Thymus (tissue), 11 donors: ENCODE results near the gene VPS13A. TPM values are rescaled to one million over a fixed set of nuclear protein-coding genes. Genes with fewer than 3 reads are reported as not detected.

Source experiments
- DNase-seq, 9 donors: peaks; one replicate each; pipeline ENCODE4 v3.0.0-alpha.2; 2013; ENCODE audit warnings: low spot score in 9 of 9, low read depth in 6 of 9, missing footprints in 1 of 9
- H3K27ac ChIP-seq, 2 donors: one replicate each; pipeline ENCODE4 v1.5.1; 2013; ENCODE audit warnings: control low read depth in 1 of 2, low read depth in 1 of 2, low read length in 1 of 2, mild to moderate bottlenecking in 1 of 2, moderate library complexity in 1 of 2
- H3K27me3 ChIP-seq, 2 donors: one replicate each; pipeline ENCODE4 v1.5.1; 2013; ENCODE audit warnings: low read length in 1 of 2; ENCODE audit not compliant: control insufficient read depth in 2 of 2, insufficient read depth in 1 of 2
- H3K36me3 ChIP-seq, 2 donors: one replicate each; pipeline ENCODE4 v1.5.1; 2013; ENCODE audit warnings: low read length in 1 of 2, mild to moderate bottlenecking in 1 of 2, moderate library complexity in 1 of 2; ENCODE audit not compliant: control insufficient read depth in 2 of 2, insufficient read depth in 2 of 2
- H3K4me1 ChIP-seq, 2 donors: one replicate each; pipeline ENCODE4 v1.5.1; 2013; ENCODE audit warnings: low read length in 2 of 2; ENCODE audit not compliant: control insufficient read depth in 2 of 2, insufficient read depth in 2 of 2
- H3K4me3 ChIP-seq, 2 donors: one replicate each; pipeline ENCODE4 v1.5.1; 2013; ENCODE audit warnings: low read length in 2 of 2, control low read depth in 1 of 2, mild to moderate bottlenecking in 1 of 2
- H3K9me3 ChIP-seq, 2 donors: one replicate each; pipeline ENCODE4 v1.5.1; 2013; ENCODE audit warnings: low read length in 1 of 2, mild to moderate bottlenecking in 1 of 2; ENCODE audit not compliant: control insufficient read depth in 2 of 2, insufficient read depth in 1 of 2
- WGBS: extraction: QIAGEN DNeasy Blood & Tissue Kit; methylation state at CpG from one replicate; pipeline ENCODE4 v1.1.7; 2013; 5-methylcytosine and 5-hydroxymethylcytosine counted together
- polyA plus RNA-seq: library from polyadenylated mRNA; stranded (reverse); fragments of 200-250 nt; gene quantifications from one replicate; pipeline ENCODE4 v1.2.3, GENCODE V29; 2013
- total RNA-seq: library from RNA; stranded (reverse); fragments of 120-200 nt; gene quantifications from one replicate; pipeline ENCODE4 v1.2.4, GENCODE V29; 2013
- donor health status: healthy.

The VPS13A gene
- total and polyA plus RNA-seq, 2 donors = 21.1 to 22.8 TPM

DNA sequence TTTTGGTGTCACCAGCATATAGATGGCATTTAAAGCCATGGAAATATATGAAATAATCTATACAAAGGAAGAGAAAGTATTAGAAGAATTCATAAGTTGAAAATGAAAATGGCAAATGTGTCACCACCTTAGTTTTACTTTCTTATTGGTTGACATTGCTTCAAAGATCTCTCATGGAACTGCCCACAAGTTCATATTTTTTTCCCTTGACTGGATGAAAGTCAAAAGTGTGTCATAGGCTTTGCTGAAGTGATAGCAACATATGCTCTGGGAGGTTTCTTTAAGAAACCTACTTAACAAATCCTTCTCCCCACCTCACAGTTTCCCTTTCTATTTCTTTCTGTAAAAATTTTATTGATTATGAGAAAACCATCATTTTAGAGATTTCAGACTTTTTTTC is 127.2 kb downstream of the VPS13A start:
- DNase-seq = no peak
- peaks cover 0 to 7% of the 10 kb centered on the region in 2 donors for H3K36me3 ChIP-seq

DNA sequence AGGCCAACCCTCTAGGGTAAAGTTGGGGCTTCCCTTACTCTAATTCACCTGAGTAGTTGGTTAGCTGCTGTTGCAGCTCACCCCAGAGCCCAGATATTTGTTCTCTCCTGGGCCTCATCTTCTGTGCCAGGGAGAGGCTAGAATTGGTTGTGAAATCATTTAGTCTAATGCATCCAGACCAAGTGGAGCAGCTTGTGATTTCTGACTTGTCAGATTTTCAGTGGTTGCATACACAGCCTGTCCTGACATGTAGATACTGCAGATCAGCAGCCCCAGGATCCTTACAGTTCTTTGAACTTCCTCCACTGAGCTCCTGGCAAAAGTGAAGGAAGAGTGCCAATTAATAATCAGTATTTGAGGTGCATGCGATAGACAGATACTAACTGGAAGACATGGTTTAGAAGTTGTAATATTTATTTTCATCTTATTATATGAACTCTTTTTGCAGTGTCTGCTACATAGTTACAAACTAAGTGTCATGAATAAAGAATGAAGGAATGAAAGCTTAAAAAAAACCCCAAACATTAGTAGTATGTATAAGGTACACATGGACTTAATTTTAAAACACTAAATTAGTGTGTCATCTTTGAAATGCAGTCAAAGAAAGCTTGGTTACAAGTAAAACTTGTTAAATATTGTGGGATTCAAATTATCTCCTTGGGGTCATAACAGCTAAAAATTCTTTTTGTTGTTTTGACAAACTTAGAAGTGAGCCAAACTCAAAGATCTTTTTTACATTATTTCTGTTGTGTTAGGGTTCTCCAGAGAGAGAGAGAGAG is 128.5 kb downstream of the VPS13A start:
- Histone ChIP-seq H3K4me1 (peaks cover 0 to 2% of the 10 kb centered on the region in 2 donors), H3K36me3 (peaks cover 0 to 7% of the 10 kb centered on the region in 2 donors), H3K9me3 (no peaks in the 10 kb centered on the region), H3K27ac (peak overlapping the region in 1 of 2 donors; percentile 12), H3K4me3 (no peak overlapping the region), H3K27me3 (no peaks in the 10 kb centered on the region)
- peak in 1 of 9 donors; percentile 1 for DNase-seq
- 93% methylated on average over 1 of the region's 1 CpG for WGBS

More for the DNA sequence above, 127.2 kb downstream of the VPS13A start:
- Histone ChIP-seq H3K27ac (no peak overlapping the region), H3K4me3 (no peak overlapping the region), H3K4me1 (peaks cover 0 to 2% of the 10 kb centered on the region in 2 donors), H3K27me3 (no peaks in the 10 kb centered on the region), H3K9me3 (no peaks in the 10 kb centered on the region)

- H3K9me3 ChIP-seq = no peaks in the 10 kb centered on the region
- H3K4me3 ChIP-seq = no peak overlapping the region
- no peak for DNase-seq
- H3K27me3 ChIP-seq = no peaks in the 10 kb centered on the region
- WGBS = 98% methylated on average over 2 of the region's 2 CpGs
- peaks cover 0 to 7% of the 10 kb centered on the region in 2 donors for H3K36me3 ChIP-seq
- H3K4me1 ChIP-seq = peaks cover 0 to 2% of the 10 kb centered on the region in 2 donors
- no peak overlapping the region for H3K27ac ChIP-seq
Measured at GRCh38 chr9:77307166-77307565, 129.8 kb downstream of the VPS13A start.

DNA sequence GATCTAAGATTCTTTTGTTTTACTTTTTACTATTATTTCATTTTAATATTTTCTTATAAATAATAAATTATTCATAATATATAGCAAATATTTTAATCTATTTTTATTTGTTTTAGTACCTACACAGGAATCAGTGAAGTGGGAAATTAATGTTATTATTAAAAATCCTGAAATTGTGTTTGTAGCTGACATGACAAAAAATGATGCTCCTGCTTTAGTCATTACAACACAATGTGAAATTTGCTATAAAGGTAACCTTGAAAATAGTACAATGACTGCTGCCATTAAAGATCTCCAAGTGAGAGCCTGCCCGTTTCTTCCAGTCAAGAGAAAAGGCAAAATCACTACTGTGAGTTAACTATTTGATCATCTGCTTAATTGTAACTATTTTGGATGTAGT is 138.7 kb downstream of the VPS13A start:
- Histone ChIP-seq H3K36me3 (peaks cover 0 to 2% of the 10 kb centered on the region in 2 donors), H3K4me3 (no peak overlapping the region), H3K27ac (no peak overlapping the region), H3K9me3 (no peaks in the 10 kb centered on the region), H3K27me3 (no peaks in the 10 kb centered on the region), H3K4me1 (no peaks in the 10 kb centered on the region)
- no peak for DNase-seq
- 96% methylated on average over 1 of the region's 1 CpG for WGBS

DNA sequence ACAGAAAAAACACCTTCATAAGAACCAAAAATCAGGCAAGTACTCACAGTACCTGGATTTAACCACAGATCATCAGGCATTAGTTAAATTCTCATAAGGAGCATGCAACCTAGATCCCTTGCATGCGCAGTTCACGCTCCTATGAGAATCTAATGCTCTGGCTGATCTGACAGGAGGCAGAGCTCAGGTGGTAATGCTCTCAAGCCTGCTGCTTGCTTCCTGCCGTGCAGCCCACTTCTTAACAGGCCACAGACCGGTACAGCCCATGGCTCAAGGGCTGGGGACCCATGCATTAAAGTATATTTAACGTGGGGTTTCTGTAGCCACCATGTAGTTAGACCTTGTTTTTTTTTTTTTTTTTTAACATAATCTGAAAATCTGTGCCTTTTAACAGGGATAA is 147.7 kb downstream of the VPS13A start:
- Histone ChIP-seq H3K4me1 (no peaks in the 10 kb centered on the region), H3K27me3 (no peaks in the 10 kb centered on the region), H3K27ac (no peak overlapping the region), H3K36me3 (peaks cover 8 to 9% of the 10 kb centered on the region in 2 donors), H3K4me3 (no peak overlapping the region), H3K9me3 (no peaks in the 10 kb centered on the region)
- WGBS = 97% methylated on average over 5 of the region's 5 CpGs
- no peak for DNase-seq

DNA sequence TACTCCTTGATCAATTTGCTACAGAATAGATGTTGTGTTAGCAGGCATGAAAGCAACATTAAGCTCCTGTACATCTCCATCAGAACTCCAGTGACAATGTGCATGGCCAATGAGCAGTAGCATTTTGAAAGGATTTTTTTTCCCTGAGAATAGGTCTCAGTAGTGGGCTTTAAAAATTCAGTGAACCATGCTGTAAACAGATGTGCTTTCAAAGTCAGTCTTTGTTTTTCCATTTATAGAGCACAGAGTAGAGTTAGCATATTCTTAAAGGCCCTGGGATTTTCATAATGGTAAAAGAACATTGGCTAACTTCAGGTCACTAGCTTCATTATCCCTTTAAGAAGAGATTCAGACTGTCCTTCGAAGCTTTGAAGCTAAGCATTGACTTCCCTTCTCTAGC is 150.8 kb downstream of the VPS13A start:
- Histone ChIP-seq H3K4me1 (no peaks in the 10 kb centered on the region), H3K36me3 (peaks cover 8 to 9% of the 10 kb centered on the region in 2 donors), H3K27me3 (no peaks in the 10 kb centered on the region), H3K4me3 (no peak overlapping the region), H3K9me3 (no peaks in the 10 kb centered on the region), H3K27ac (no peak overlapping the region)
- whole genome bisulfite sequencing = 97% methylated on average over 1 of the region's 1 CpG
- no peak for DNase-seq

DNA sequence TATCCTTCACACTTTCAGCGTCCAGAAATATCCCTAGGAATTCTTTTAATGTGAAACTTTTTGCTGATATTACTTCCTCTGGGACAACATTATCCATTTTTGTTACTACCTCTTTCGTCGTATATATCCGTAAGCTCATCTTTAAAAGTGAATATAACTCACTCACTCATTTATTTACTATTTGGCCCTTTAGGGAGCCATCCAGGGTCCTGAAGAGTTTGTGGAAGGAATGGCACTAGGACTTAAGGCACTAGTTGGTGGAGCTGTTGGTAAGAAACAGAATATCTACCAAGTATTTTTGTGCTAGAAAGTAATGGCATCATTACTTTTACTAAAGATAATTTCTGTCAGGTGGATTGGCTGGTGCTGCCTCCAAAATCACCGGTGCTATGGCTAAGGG is 192.7 kb downstream of the VPS13A start:
- Histone ChIP-seq H3K9me3 (no peaks in the 10 kb centered on the region), H3K4me3 (no peak overlapping the region), H3K27me3 (no peaks in the 10 kb centered on the region), H3K36me3 (peaks cover 14 to 16% of the 10 kb centered on the region in 2 donors), H3K4me1 (no peaks in the 10 kb centered on the region), H3K27ac (no peak overlapping the region)
- DNase-seq = no peak
- WGBS = 98% methylated on average over 5 of the region's 5 CpGs

DNA sequence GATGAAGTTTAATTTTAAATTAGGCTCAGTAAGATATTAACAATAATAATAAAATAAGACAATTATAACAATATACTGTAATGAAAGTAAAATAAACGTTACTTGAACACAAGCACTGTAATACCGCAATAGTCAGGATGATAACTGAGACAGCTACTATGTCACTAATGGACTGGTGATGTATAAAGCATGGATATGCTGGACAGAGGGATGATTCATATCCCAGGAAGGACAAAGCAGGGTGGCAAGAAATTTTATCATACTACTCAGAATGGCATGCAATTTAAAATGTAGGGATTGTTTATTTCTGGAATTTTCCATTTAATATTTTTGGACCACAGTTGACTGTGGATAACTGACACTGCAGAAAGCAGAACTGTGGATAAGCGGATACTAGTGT is 196.9 kb downstream of the VPS13A start:
- no peak for DNase-seq
- WGBS = over 99% methylated on average over 3 of the region's 3 CpGs
- Histone ChIP-seq H3K4me1 (no peaks in the 10 kb centered on the region), H3K9me3 (no peaks in the 10 kb centered on the region), H3K27me3 (no peaks in the 10 kb centered on the region), H3K4me3 (no peak overlapping the region), H3K27ac (no peak overlapping the region), H3K36me3 (peaks cover 13 to 14% of the 10 kb centered on the region in 2 donors)

DNA sequence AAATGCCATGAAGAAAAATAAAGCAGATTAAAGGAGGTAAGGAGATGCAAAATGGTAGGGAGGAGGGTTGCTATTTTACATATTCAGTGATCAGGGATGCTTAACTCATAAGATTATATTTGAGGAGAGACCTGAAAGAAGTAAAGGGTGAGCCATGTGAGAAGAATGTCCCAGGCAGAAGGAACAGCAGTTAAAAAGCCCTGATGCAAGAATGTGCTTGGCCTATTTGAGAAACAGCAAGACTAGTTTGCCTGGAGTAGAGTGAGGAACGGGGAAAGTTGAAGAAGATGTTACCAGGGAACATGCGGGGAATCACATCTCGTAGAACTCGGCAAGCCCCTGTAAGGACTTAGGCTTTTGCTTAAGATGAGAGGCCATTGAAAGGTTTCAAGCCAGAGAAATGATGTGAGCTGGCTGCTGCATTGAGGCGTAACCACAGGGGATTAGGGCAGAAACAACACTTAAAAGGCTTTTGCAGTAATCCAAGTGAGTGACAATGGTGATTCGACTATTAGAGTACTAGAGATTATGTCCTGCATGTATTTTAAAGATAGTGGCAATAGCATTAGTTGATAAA is 198.7 kb downstream of the VPS13A start:
- Histone ChIP-seq H3K4me3 (no peak overlapping the region), H3K4me1 (no peaks in the 10 kb centered on the region), H3K27ac (no peak overlapping the region), H3K36me3 (peaks cover 4 to 8% of the 10 kb centered on the region in 2 donors), H3K27me3 (no peaks in the 10 kb centered on the region), H3K9me3 (no peaks in the 10 kb centered on the region)
- DNase-seq = no peak
- 98% methylated on average over 6 of the region's 6 CpGs for WGBS
